Mesothelial cell of epicardium (in vitro differentiated cells): ENCODE data around the gene ACADM. TPM values are rescaled to one million over a fixed set of nuclear protein-coding genes. Genes with fewer than 3 reads are reported as not detected.

Source experiments
- total RNA-seq: library from RNA; stranded (reverse); gene quantifications from 3 replicates; pipeline ENCODE4 v1.2.1, GENCODE V29; 2021

The ACADM gene
- total RNA-seq, 1 donor from 2014 or later, result 41.8 TPM

Other genes with a start within 250 kb of the ACADM start
- gene SLC44A5, start 113.6 kb upstream of the ACADM start, total RNA-seq, result 3.9 to 4.3 TPM (median 4.1 TPM) in 3 replicates
- 80.6 to 88.9 TPM (median 85.9 TPM) in 3 replicates for gene RABGGTB, start 61.5 kb downstream of the ACADM start, total RNA-seq
- gene MSH4, start 72.2 kb downstream of the ACADM start, total RNA-seq, result 0.27 to 0.29 TPM (median 0.27 TPM) in 3 replicates
- gene ASB17, start 207.7 kb downstream of the ACADM start, total RNA-seq, result not detected in 3 replicates